Measurements from ENCODE around the gene APOA4.

Gene APOA4

GRCh38 chr11:116798368-116798767 is 24.7 kb downstream of the APOA4 start:
- DNase-seq, result no peak

GRCh38 chr11:116797816-116798215 is 25.3 kb downstream of the APOA4 start:
- DNase-seq, result no peak

- DNase-seq, result no peak
Observed at GRCh38 chr11:116796548-116796947, 26.6 kb downstream of the APOA4 start.

GRCh38 chr11:116794851-116795250 is 28.3 kb downstream of the APOA4 start:
- DNase-seq, result no peak

GRCh38 chr11:116793772-116794097 is 29.4 kb downstream of the APOA4 start:
- DNase-seq, result no peak

- DNase-seq, result no peak
Observed at GRCh38 chr11:116792869-116793771, 30.0 kb downstream of the APOA4 start.

GRCh38 chr11:116792144-116792868 is 30.8 kb downstream of the APOA4 start:
- no peak for DNase-seq

GRCh38 chr11:116791813-116792143 is 31.3 kb downstream of the APOA4 start, which contains the start of gene APOA5:
Gene APOA5, minus strand, starts transcription at chr11:116791879. Its CDS starts 19 bp downstream, at chr11:116791860.
- DNase-seq, result no peak

GRCh38 chr11:116791002-116791812 is 31.9 kb downstream of the APOA4 start:
- peak; percentile 67 for DNase-seq

GRCh38 chr11:116790167-116791001 is 32.7 kb downstream of the APOA4 start:
- DNase-seq, result no peak

- DNase-seq, result no peak
Observed at GRCh38 chr11:116788975-116789374, 34.1 kb downstream of the APOA4 start.

- DNase-seq, result no peak
Observed at GRCh38 chr11:116788534-116788933, 34.6 kb downstream of the APOA4 start.

GRCh38 chr11:116787786-116788486 is 35.2 kb downstream of the APOA4 start, which contains the start of gene ZPR1:
Gene ZPR1, minus strand, starts transcription at chr11:116788023. Its CDS starts 33 bp downstream, at chr11:116787990.
- peak; percentile 86 for DNase-seq

- no peak for DNase-seq
Observed at GRCh38 chr11:116787436-116787785, 35.7 kb downstream of the APOA4 start.

GRCh38 chr11:116786966-116787365 is 36.1 kb downstream of the APOA4 start:
- DNase-seq, result no peak

GRCh38 chr11:116786326-116786725 is 36.8 kb downstream of the APOA4 start:
- no peak for DNase-seq

GRCh38 chr11:116782728-116783127 is 40.4 kb downstream of the APOA4 start:
- DNase-seq, result no peak

- no peak for DNase-seq
Observed at GRCh38 chr11:116778556-116778955, 44.5 kb downstream of the APOA4 start.

GRCh38 chr11:116777056-116777455 is 46.0 kb downstream of the APOA4 start:
- DNase-seq, result no peak

- DNase-seq, result no peak
Observed at GRCh38 chr11:116776522-116776984, 46.6 kb downstream of the APOA4 start.

- no peak for DNase-seq
Observed at GRCh38 chr11:116775975-116776374, 47.1 kb downstream of the APOA4 start.

GRCh38 chr11:116774661-116775060 is 48.4 kb downstream of the APOA4 start:
- no peak for DNase-seq

Measured in central memory CD4-positive, alpha-beta T cell (primary cell).